GM19023 (cell line): ENCODE measurements around the gene SNAPC4.

Experiments
- ATAC-seq: cut with Tn5 transposase; IDR thresholded peaks from one replicate; pipeline ENCODE4 v1.9.1; 2021; ENCODE audit warnings: mild to moderate bottlenecking, moderate library complexity; ENCODE audit not compliant: unreplicated experiment

The SNAPC4 gene, protein sequence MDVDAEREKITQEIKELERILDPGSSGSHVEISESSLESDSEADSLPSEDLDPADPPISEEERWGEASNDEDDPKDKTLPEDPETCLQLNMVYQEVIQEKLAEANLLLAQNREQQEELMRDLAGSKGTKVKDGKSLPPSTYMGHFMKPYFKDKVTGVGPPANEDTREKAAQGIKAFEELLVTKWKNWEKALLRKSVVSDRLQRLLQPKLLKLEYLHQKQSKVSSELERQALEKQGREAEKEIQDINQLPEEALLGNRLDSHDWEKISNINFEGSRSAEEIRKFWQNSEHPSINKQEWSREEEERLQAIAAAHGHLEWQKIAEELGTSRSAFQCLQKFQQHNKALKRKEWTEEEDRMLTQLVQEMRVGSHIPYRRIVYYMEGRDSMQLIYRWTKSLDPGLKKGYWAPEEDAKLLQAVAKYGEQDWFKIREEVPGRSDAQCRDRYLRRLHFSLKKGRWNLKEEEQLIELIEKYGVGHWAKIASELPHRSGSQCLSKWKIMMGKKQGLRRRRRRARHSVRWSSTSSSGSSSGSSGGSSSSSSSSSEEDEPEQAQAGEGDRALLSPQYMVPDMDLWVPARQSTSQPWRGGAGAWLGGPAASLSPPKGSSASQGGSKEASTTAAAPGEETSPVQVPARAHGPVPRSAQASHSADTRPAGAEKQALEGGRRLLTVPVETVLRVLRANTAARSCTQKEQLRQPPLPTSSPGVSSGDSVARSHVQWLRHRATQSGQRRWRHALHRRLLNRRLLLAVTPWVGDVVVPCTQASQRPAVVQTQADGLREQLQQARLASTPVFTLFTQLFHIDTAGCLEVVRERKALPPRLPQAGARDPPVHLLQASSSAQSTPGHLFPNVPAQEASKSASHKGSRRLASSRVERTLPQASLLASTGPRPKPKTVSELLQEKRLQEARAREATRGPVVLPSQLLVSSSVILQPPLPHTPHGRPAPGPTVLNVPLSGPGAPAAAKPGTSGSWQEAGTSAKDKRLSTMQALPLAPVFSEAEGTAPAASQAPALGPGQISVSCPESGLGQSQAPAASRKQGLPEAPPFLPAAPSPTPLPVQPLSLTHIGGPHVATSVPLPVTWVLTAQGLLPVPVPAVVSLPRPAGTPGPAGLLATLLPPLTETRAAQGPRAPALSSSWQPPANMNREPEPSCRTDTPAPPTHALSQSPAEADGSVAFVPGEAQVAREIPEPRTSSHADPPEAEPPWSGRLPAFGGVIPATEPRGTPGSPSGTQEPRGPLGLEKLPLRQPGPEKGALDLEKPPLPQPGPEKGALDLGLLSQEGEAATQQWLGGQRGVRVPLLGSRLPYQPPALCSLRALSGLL (N-terminal part only)

DNA sequence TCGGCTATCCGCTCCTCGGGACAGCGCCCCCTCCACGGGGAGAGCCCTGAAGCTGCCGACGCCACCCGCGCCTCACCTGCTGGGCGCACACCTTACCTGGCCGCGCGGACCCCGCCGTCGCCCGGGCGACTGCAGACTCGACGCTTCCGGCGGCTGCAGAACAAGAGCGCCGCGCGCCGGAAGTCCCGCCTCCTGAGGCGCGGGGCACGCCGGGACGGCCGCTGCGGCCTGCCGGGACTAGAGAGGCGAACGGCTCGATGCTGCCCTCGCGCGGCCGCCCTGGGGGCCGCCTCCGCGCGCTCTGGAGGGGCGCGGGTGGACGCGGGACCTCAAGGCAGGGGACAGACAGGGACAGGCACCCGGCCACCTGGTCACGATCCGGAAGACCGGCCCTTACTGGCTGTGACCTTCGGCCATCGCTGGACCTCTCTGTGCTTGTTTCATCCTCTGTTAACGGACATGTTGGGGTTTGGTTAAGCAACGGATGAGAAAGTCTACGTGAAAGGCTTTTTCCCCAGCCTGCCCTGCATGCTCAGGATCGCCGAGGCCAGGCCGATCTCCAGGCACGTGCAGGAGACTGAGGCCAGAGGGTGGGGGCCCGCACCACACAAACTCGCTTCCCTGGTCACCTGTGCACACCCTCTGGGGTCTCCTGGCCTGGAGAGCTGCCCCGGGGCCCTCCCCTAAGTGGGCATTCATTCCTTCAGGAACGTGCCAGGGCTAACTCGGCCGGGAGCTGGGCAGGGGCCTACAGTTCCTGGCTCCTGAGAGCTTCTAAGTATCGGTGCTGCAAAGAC, at the start of gene SNAPC4:
TSS of gene SNAPC4 (minus strand) at position 133 of the 797 bp plus-strand sequence. CDS start 1,742 bp downstream, outside the sequence.
- ATAC-seq = peak; percentile 61

DNA sequence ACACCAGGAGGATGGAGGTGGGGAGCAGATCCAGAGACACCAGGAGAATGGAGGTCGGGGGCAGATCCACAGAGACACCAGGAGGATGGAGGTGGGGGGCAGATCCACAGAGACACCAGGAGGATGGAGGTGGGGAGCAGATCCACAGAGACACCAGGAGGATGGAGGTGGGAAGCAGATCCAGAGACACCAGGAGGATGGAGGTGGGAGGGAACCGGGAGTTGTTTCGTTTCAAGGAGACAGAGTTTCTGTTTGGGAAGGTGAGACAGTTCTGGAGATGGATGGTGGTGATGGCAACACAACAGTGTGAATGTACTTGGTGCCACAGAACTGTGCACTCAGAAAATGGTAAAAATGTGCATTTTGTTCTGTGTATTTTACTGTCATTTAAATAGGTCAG, 48.7 kb upstream of the SNAPC4 start:
- ATAC-seq = no peak

DNA sequence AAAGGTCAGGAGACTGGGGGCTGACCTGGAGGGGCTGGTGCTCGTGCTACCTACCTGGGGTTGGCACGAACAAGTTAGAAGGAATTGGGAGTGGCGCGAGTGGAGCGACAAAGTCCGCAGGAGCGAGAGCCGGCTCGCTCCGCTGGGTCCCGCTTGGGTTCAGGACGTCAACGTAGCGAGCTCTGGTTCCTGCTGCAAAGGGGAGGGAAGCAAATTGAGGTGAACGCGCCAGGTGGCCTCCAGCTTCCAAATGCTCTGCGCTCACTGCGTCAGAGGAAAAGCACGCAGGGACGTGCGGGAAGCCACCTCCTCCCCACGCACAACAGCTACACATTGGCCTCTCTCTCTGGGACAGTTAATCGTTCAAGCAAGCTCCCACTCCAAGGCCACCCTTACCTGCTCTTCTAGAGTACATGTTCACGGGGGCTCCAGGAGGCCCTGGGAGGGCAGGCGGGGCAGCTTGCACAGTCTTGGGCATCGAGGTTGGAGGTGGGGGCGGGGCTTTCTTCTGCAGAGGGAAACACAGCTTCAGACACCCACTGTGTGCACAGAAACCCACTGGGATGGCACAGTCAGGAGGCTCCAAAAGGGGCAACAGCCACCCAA, 47.3 kb upstream of the SNAPC4 start:
- ATAC-seq = no peak

DNA sequence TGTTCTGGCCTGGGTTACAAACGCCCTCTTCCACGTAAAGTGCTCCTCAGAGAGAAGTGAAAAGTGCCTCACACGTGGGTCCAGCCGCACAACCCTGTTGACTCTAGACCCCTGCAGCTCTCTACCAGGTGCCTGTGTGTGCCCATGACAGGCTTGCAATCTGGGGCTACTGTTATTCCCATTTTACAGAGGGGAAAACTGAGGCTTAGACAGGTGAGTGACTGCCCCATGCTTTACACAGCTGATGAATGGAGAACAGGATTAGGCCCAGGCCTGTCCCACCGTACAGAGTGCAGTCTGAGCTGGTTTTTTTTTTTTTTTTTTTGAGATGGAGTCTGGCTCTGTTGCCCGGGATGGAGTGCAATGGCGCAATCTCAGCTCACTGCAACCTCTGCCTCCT, 45.8 kb upstream of the SNAPC4 start:
- ATAC-seq = no peak

DNA sequence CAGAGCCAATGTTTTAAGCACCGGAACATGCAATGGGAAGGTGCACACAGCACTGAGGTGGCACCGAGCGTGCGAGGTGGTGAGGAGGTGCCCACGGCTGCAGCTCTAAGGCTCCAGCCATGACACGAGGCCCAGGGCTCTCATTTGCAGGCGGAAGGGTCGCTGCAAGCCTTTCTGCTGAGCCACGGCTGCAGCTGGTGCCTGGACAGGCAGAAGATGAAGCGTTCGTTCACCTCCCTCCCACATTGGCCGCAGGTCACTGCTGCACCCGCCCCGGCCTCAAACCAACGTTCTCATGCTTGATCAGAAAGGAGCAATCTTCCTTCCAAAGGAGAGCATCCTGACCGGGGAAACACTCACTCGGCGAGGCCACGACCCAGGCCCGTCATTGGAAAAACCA, 44.1 kb upstream of the SNAPC4 start:
- no peak for ATAC-seq

DNA sequence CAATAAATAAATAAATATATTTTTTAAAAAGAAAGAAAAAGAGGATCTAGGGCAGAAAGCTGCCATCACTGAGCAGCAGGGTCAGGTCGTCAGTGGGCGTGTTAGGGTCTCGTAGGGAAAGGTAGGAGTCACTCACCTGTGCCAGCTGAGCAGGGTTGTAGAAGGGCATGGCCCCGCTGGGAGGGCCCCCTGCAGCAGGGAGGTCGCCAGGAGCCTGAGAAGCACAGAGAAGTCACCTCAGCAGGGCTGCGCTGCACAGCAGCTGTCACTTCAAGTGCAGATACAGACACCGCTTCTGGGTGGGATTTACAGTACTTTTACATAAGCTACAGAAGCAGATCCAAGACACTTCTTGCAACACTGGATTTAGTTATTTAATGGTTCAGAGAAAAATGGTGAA, 43.7 kb upstream of the SNAPC4 start:
- no peak for ATAC-seq

DNA sequence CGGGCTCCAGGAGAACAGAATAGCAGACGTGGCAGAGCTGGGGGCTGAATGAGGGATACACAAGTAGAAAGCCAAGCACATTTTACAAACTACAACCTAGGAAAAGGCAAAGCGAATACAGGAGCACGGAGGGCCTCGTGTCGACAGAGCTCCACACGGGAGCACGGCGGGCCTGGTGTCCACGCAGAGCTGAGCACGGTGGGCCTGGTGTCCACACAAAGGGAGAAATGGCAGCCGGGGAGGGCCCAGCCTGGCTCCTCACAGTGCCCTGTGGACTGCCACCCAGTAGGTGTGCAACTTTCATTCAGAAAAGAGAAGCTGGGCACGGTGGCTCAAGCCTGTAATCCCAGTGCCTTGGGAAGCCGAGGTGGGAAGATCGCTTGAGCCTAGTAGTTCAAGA, 43.1 kb upstream of the SNAPC4 start:
- ATAC-seq = no peak

DNA sequence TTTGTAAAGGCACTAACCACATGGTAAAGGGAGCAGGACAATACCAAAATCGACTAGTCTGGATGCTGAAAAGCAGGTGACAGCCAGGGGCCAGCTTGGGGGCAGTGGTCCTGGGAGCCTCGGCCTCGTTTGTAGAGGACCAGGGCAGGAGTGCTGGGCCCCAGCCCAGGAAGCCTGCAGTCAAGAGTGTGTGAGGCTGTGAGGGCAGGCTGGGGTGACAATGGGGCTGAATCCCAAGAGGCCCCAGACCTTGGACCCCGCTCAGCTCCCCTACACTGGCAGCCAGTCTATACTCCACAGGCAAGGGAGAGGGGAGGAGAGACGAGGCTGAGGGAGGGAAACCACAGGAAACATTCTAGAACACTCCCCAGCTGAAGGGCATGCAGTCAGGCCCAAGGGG, 42.3 kb upstream of the SNAPC4 start:
- no peak for ATAC-seq

DNA sequence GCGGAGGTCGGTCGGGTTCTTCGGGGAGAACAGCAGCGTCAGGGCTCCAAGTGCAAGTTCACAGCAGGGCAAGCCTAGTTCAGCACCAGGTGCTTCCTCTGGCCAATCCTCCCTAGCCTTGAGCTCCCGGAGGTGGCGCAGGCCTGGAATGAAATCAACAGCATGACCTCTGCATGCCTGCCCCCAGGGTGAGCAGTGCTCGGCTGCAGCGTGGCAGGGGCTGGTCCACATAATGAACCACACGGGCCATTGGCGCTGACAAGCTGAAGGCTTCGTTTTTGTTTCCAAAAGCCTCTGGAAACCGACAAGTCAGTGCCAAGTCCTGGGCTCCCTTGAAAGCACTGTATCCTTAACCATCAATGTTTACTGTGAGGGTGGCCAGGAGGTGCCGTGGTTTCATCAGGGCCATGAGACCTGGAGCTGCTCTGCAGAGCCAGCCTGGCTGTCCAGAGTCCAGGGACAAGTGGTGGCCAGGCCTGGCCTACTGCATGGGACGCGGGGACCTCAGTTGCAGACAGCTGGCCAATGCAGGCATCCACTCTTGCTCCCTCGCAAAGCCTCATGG, 41.8 kb upstream of the SNAPC4 start:
- ATAC-seq = no peak

DNA sequence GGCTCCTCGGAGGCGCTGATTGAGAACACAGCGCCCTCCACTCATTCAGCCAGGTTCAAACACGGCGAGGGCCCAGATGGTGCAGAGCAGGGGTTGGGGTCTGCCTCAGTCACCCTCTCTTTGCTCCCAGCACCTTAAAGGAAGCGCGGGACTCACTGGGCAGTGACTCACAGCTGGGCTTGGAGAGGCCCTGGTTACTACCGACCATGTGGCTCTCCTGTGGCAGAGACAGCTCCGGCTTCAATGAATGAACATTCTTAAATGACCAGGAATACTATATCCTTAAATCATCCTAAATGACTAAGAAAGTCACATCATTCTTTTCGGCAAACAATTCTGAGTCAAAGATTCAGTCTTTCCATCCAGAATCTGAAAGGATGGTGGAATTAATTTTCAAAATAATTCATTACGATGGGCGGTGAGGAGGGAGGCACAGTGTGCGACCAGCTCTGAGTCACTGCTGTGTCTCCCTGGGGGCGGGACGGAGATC, 41.3 kb upstream of the SNAPC4 start:
- no peak for ATAC-seq

DNA sequence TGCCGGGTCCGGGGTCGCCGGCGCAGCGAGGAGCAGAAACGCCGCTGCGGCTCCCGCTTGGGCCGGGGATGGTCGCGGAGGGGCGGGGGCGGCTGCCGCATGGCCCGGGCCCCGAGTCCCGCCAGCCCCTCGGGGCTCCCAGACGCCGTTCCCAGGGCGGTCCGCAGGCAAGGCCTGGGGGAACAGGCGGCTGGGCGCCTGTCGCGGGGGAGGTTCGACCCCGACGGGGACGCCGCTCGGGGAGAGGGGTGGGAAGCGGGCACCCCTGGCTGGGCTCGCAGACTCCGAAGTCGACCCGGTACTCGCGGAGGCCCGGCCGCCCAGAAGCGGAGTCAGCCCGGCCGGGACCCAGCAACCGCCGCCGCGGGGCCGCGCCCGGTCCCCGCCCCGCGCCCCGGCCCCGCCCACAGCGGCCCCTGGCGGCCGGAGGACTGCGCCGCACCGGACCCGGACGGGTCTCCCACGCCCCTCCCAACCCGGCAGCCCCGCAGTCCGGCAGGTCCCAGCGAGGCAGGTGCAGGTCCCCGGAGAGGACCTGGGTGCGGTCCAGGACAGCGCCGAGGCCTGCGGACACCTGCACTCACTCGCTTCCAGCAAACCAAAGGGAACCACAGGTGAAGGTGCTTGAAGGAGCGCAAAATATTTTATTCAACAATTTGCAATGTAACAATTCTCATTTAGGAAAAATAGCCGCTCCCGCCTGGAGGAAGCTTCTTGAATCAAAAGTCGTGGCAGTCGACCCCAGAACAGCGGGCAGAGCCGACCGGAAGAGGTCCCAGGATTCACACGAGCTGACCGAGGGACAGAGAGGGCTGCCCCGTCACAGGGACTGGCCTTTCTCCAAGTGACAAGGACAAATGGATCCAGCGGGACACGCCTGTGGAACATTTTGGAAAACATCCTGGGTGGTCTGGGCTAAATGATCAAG, 39.8 kb upstream of the SNAPC4 start, which contains the start of gene INPP5E:
TSS of gene INPP5E (minus strand) at position 365 of the 928 bp plus-strand sequence. CDS start 426 bp downstream, outside the sequence.
- ATAC-seq = peak; percentile 69

DNA sequence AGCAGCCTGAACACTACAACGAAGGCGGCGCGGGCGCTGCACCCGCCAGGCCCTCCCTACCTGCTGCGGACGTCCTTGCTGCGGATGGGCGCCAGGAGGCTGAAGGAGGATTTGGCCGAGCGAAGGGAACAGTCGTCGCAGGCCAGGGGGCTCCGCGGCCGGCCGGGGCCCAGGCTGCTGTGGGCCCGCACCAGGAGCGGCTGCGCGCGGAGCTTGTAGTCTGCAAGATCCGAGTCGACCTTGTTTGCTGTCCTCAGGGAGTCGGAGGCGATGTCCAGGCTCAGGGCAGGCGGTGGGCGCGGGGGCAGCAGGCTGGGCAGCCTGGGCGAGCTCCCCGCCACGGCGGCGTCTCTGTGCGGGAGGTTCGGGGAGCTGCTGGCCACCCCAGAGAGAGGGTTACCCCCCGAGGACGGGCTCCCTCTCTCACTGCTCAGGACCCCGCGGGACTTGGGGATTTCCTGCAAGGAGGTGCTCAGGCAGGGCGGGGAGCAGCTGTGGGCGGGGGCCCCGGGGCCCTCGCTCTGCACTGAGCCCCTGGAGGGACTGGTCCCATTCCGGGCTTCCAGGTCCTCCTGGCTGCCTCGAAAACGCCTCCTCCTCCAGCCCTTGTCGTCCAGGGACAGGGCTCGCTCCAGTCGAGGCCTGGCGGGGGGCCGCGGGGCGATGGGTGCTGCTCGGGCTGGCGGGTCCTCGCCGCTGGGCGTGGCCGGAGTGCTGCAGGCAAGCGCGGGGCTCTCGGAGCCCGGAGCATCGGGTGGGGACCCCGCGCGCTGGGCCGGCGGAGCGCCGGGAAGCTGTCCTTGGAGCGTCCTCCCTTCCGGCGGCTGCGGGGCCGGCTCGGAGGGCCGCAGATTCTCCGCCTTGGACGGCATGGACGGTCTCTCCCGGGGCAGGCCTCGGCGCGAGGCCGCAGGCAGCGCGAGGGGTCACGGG, 38.8 kb upstream of the SNAPC4 start:
- ATAC-seq = peak; percentile 45

DNA sequence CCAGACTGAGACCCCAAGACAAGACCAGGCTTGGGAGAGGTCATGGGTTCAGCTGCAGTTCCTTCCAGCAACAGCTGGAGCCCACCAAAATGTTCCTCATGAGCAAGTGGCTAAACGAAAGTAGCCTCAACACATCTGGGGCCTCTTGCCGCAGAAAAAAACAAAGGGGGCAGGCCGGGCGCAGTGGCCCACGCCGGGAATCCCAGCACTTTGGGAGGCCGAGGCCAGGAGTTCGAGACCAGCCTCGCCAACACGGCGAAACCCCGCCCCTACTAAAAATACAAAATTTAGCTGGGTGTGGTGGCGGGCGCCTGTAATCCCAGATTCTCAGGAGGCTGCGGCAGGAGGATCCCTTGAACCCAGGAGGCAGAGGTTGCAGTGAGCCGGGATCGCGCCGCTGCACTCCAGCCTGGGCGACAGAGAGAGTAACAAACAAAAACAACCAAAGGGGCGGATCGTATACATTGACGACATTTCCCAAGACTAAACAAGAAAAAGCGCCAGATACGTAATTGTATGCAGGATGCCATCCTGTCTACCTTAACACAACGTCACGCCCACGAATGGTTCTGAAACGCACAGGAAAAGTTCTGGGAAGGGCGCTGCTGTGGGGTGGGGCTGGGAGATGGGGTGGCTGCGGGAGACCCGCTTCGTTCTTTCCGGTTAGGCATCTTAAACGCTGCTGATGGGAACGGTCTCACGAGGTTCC, 38.0 kb upstream of the SNAPC4 start:
- no peak for ATAC-seq

DNA sequence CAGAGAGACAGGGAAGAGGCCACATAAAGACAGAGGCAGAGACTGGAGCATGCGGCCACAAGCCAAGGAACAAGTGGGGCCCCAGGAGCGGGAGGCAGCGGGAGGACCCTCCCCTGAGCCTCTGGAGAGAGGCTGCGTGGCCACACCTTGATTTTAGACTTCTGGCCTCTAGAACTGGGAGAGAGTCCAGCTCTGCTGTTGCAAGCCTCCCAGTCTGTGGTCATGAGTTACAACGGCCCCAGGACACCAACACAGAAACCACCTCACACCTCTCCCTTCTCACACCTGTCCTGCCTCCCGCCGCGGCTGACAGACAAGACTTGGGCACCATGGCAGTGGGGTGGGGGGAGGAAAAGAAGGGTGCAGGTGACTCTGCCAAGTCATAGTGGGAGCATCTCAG, 37.5 kb upstream of the SNAPC4 start:
- no peak for ATAC-seq

DNA sequence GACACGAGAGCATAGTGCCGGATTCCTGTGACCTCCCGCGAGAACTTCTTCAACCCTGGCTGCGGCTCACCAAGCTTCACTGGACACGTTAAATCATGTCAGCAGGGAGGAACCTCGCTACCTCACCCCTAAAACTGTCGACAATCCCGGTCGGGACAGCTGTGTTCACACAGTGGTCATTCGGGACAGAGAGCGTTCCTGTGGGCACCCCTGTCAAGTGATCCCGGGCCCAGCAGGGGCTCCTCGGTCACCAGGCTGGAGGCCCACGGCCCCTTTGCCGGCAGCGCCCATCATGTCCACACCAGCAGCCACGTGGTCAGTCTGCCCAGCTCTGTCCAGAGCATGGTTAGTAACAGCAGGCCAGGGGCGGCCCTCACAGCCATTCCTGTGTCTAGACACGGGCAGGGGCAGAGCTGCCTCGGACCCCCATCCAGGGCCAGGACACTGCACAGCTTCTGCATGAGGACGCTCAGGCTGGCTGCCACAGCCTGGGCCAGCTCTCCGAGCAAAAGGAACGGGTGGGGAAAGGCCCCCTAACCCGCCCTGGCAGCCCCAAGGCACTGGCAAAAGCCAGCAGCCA, 36.2 kb upstream of the SNAPC4 start:
- no peak for ATAC-seq

DNA sequence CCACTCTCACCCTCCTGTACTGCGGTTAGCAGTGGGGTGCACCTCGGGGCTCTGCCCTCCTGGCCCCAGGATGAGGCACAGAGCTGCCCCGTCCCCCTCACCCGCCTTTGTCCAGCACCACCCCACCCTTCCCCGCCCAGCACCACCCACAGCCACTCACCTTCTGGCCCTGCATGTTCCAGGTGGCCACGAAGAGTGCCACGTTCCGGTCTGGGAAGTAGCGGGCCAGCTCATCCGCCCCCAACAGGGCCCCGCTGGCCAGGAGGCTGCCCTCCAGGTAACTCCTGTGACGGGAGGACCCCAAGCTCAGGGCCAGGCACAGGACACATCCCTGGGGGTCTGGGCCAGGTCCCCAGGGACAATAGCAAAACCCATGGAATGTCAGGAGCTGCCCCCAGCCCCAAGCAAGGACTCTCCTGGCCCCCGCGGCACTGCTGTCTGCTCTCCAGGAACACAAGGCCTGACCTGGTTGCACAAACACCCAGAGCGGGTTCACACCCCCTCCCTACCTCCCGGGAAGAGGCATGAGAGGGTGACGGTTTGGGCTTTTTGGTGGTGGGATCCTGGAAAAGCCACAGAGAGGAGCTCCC, 34.7 kb upstream of the SNAPC4 start:
- ATAC-seq = no peak
